ENCODE results near the gene UBE2H.
"Not testable (repeated sequence)": the region's sequence is repeated elsewhere in the genome, so short reads cannot be mapped to it uniquely, and the experiment has no call there.

Gene UBE2H

GRCh38 chr7:129970816-129971215 is 18.1 kb upstream of the UBE2H start:
- Histone ChIP-seq H3K27ac (replicated peaks) (no peak overlapping the region), H3K27me3 (ENCODE audit: insufficient read depth, poor library complexity, severe bottlenecking) (no peaks in the 10 kb centered on the region), H3K4me3 (replicated peaks; ENCODE audit: insufficient read depth, low read length) (no peak overlapping the region)
- no peak for DNase-seq (ENCODE audit: low read depth in 1 of 2, low spot score in 1 of 2)
- no peak for TF ChIP-seq GABPA (IDR thresholded peaks at IDR 0.05; ENCODE audit: low read depth)
- TF ChIP-seq POLR2AphosphoS5 (IDR thresholded peaks at IDR 0.05; ENCODE audit: low read depth), result no peak
- no peak for TF ChIP-seq CTCF (IDR thresholded peaks at IDR 0.05; ENCODE audit: insufficient read depth, low read length)
- no peak for TF ChIP-seq SPI1 (IDR thresholded peaks at IDR 0.05; ENCODE audit: borderline replicate concordance, low read depth)
- TF ChIP-seq REST (IDR thresholded peaks at IDR 0.05; ENCODE audit: insufficient replicate concordance, low read depth), result no peak

- H3K27ac ChIP-seq (replicated peaks), result no peak overlapping the region
- DNase-seq (ENCODE audit: low read depth in 1 of 2, low spot score in 1 of 2), result no peak
- TF ChIP-seq REST (IDR thresholded peaks at IDR 0.05; ENCODE audit: insufficient replicate concordance, low read depth) (no peak), GABPA (IDR thresholded peaks at IDR 0.05; ENCODE audit: low read depth) (no peak), POLR2AphosphoS5 (IDR thresholded peaks at IDR 0.05; ENCODE audit: low read depth) (no peak), SPI1 (IDR thresholded peaks at IDR 0.05; ENCODE audit: borderline replicate concordance, low read depth) (no peak), CTCF (IDR thresholded peaks at IDR 0.05; ENCODE audit: insufficient read depth, low read length) (no peak)
- no peak overlapping the region for H3K4me3 ChIP-seq (replicated peaks; ENCODE audit: insufficient read depth, low read length)
- H3K27me3 ChIP-seq (ENCODE audit: insufficient read depth, poor library complexity, severe bottlenecking), result no peaks in the 10 kb centered on the region
Observed at GRCh38 chr7:129969881-129970446, 17.2 kb upstream of the UBE2H start.

- TF ChIP-seq REST (IDR thresholded peaks at IDR 0.05; ENCODE audit: insufficient replicate concordance, low read depth), result no peak
- no peak for TF ChIP-seq GABPA (IDR thresholded peaks at IDR 0.05; ENCODE audit: low read depth)
- no peak for TF ChIP-seq SPI1 (IDR thresholded peaks at IDR 0.05; ENCODE audit: borderline replicate concordance, low read depth)
- no peak for TF ChIP-seq POLR2AphosphoS5 (IDR thresholded peaks at IDR 0.05; ENCODE audit: low read depth)
- TF ChIP-seq CTCF (IDR thresholded peaks at IDR 0.05; ENCODE audit: insufficient read depth, low read length), result no peak
- Histone ChIP-seq H3K27me3 (ENCODE audit: insufficient read depth, poor library complexity, severe bottlenecking) (no peaks in the 10 kb centered on the region), H3K4me3 (replicated peaks; ENCODE audit: insufficient read depth, low read length) (no peak overlapping the region), H3K27ac (replicated peaks) (no peak overlapping the region)
- no peak for DNase-seq (ENCODE audit: low read depth in 1 of 2, low spot score in 1 of 2)
Observed at GRCh38 chr7:129968592-129969383, 16.0 kb upstream of the UBE2H start.

- H3K27ac ChIP-seq (replicated peaks); H3K27me3 ChIP-seq (ENCODE audit: insufficient read depth, poor library complexity, severe bottlenecking); DNase-seq (ENCODE audit: low read depth in 1 of 2, low spot score in 1 of 2); H3K4me3 ChIP-seq (replicated peaks; ENCODE audit: insufficient read depth, low read length): not testable (repeated sequence)
Observed at GRCh38 chr7:129960204-129960475, 7.4 kb upstream of the UBE2H start.
